GM18508 (cell line): Measurements from ENCODE around the gene GPS1.
"Not testable (repeated sequence)": the region's sequence is repeated elsewhere in the genome, so short reads cannot be mapped to it uniquely, and the experiment has no call there.

Experiments
- ATAC-seq: cut with Tn5 transposase; IDR thresholded peaks from one replicate; pipeline ENCODE4 v1.9.1; 2021; ENCODE audit warnings: moderate number of reproducible peaks; ENCODE audit not compliant: insufficient read depth, unreplicated experiment

GPS1 gene

GRCh38 chr17:82024859-82025258, 26.8 kb upstream of the GPS1 start:
- no peak for ATAC-seq

- no peak for ATAC-seq
Measured at GRCh38 chr17:82025401-82026107, 26.1 kb upstream of the GPS1 start.

DNA sequence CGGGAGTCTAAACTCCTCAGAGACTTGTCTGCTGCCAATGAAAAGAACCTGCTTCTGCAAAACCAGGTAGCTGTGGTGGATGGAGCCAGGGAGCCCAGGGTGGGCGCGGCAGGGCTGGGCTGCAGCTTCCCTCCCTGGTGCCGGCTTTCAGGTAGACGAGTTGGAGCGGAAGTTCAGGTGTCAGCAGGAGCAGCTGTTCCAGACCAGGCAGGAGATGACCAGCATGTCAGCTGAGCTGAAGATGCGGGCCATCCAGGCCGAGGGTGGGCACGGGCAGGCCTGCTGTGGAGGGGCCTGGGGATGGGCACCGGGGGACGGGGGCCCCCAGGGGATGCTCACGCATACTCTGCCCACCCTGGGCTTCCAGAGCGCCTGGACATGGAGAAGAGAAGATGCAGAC, 23.5 kb upstream of the GPS1 start:
- no peak for ATAC-seq

- no peak for ATAC-seq
Measured at GRCh38 chr17:82028966-82029365, 22.7 kb upstream of the GPS1 start.

DNA sequence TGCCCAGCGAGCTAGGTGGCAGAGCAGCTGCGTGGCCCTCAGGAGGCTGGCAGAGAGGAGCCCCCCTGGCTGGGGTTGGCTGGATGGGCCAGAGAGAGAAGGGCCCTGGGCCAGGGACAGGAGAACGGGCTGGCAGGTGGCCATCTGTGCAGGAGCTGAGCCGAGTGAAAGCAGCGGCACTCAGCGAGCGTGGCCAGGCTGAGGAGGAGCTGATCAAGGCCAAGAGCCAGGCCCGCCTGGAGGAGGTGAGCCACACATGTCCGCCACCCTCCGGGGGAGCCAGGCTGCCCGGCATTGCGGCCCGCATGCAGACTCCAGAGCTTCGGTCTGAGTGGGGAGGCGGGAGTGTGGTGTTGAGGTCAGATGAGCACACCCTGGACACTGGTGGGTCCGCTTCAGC, 22.3 kb upstream of the GPS1 start:
- ATAC-seq: no peak

GRCh38 chr17:82029990-82030469, 21.7 kb upstream of the GPS1 start:
- no peak for ATAC-seq

GRCh38 chr17:82030470-82031302, 21.0 kb upstream of the GPS1 start:
- no peak for ATAC-seq

- no peak for ATAC-seq
Measured at GRCh38 chr17:82031303-82031884, 20.3 kb upstream of the GPS1 start, which contains the start of gene RAC3. RAC3 (plus strand) TSS chr17:82031678; CDS start chr17:82031762, 84 bp downstream.

GRCh38 chr17:82031885-82032627, 19.6 kb upstream of the GPS1 start:
- no peak for ATAC-seq

- ATAC-seq: no peak
Measured at GRCh38 chr17:82033359-82034085, 18.2 kb upstream of the GPS1 start.

GRCh38 chr17:82034371-82035011, 17.2 kb upstream of the GPS1 start:
- no peak for ATAC-seq

DNA sequence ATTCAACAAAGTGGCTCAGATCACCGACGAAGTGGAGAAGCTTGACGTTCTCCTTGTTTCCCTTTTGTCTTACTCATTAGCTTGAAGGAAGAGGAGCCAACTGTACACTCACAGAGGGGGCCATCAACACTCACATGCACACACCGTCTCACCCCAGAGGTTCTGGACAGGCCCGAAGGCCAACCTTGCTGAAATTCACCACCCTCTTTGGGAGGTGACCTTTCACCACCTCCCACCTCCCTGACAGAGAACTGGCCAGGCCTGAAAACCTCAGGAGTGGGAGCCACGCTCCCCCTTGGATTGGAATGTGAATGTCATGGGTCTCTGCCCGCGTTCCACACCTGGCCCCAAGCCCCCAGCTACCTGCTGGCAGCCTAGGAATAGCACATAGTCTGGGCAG, 16.2 kb upstream of the GPS1 start:
- no peak for ATAC-seq

- no peak for ATAC-seq
Measured at GRCh38 chr17:82035956-82036633, 15.6 kb upstream of the GPS1 start.

DNA sequence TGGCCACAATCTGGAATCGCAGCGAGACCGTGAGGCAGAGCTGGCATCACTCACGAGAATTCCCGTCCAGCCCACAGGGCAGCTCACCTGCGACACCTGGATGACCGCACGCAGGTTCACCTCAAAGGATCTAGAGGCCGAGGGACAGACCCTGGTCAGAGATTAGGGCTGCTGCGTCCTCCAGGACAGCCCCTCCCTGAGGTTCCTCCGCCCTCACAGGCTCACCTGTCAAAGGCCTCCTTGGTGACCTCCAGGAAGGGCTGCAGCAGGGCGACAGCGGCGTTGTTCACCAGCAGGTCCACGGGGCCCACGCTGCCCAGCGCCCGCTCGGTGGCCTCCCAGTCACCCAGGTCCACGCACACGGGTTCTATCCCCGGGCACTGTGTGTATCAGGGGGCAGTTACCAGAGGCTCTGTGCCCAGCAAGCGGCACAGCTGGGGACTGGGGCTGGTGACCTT, 15.0 kb upstream of the GPS1 start:
- no peak for ATAC-seq

- ATAC-seq: no peak
Measured at GRCh38 chr17:82037092-82037888, 14.4 kb upstream of the GPS1 start, which contains the start of gene DCXR. DCXR (minus strand) TSS chr17:82037697; CDS start chr17:82037682, 15 bp downstream.

DNA sequence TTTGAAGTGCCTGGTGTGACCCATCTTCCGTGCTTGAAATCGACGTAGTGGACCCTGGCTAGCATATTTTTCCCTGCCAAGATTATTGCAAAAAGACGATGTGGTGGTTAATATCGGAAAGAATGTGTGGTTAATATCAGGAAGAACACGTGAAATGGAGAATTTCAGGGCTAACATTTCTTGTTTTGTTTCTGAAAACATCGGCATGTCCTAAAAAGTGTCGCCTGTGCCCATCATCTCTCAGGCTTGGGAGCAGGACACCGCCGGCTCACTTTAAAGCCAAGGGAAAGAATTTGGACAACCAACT, 13.9 kb upstream of the GPS1 start:
- no peak for ATAC-seq

DNA sequence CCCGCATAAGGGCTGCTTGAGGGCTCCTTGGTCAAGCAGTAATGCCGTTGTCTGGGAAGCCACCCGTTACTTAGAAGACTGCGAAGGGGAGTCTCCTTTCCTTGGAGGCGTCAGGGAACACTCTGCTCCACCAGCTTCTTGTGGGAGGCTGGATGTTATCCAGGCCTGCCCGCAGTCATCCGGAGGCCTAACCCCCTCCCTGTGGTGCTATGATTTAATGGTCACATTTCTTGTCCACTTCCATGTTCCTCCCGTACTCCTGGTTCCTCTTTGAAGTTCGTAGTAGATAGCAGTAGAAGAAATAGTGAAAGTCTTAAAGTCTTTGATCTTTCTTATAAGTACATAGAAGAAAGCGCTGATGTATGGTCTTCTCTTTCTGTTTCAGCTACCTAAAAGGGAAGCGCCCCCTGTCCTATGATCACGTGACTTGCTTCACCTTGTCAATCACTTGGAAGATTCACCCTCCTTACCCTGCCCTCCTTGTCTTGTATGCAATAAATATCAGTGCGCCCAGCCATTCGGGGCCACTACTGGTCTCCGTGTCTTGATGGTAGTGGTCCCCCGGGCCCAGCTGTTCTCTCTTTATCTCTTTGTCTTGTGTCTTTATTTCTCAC, 12.8 kb upstream of the GPS1 start:
- not testable (repeated sequence) for ATAC-seq
